ENCODE results near the gene ARHGAP15.
A peak's percentile ranks its signal among the peaks of the same experiment; 100 is the strongest.

The ARHGAP15 gene

DNA sequence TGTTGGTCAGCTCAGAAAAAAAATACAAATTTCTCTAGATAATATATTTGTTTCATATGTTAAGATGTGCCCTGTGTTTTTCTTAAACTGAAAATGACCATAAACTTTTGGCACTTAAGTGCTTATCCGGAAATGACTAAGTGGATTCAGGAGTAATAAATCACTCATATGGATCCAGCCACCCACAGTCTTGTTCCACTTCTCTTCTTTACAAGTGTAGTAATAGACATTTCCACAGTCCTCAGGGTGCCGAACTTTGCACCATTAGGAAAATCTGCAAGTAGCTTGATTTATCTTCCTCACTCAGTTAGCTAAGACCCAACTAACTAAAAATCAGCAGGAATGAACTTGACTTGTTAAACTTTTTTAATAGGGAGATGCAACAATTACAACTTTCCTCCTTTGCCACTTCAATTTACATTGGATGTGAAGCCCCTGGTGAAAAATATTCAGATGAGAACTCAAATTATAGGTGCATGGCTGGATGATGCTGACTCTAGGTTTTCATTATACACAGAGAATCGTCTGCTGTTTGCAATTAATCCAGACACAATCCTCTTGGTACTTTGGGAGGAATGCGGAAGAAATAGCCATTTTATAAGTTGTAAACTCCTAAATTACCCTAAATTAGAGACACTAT is 322.5 kb downstream of the ARHGAP15 start:
- TF ChIP-seq TEAD4 (IDR thresholded peaks at IDR 0.05) = peak; percentile 20; the same call in 1 of the 2 replicates
- TF ChIP-seq CREB1 (IDR thresholded peaks at IDR 0.05; ENCODE audit: low read depth) = no peak
- TF ChIP-seq TCF12 (IDR thresholded peaks at IDR 0.05; ENCODE audit: low read depth) = 0 out of 2 replicates have a peak, but pooled peaks have one; percentile 58
- TF ChIP-seq, protein P1, sequence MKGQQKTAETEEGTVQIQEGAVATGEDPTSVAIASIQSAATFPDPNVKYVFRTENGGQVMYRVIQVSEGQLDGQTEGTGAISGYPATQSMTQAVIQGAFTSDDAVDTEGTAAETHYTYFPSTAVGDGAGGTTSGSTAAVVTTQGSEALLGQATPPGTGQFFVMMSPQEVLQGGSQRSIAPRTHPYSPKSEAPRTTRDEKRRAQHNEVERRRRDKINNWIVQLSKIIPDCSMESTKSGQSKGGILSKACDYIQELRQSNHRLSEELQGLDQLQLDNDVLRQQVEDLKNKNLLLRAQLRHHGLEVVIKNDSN (IDR thresholded peaks at IDR 0.05) = no peak
- TF ChIP-seq EGR1 (IDR thresholded peaks at IDR 0.05) = no peak
- peak; percentile 58; the same call in 1 of the 2 replicates for TF ChIP-seq EP300 (IDR thresholded peaks at IDR 0.05; ENCODE audit: borderline replicate concordance)
- TF ChIP-seq NFIC (IDR thresholded peaks at IDR 0.05) = peak; percentile 61

DNA sequence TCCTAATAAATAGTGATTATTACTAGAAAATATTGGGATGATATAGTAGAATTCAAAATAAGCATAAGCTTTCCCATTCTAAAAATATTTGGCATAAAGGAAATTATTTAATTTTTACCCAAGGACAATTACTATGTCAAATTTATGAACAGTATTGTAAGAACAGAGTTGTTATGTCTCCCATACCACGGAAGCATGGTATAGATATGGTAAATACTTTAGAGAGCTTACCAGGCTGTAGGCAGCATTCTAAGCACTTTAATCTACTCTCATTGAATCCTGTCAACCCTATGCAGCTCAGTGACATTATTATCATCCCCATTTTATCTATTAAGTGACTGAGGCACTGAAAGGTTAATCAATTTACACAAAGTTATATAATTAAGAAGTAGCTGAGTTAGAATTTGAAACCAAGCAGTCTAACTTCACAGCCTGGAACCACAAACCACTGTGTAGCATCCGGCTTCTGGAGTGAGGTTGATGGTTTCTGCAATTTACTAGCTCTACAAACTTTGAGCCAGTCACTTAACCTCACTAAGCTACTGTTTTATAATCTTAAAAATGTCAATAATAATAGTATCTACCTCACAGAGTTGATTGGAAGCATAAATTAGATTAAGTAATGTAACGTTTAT is 323.7 kb downstream of the ARHGAP15 start:
- TF ChIP-seq EP300 (IDR thresholded peaks at IDR 0.05; ENCODE audit: borderline replicate concordance) = no peak
- no peak for TF ChIP-seq RAD21 (IDR thresholded peaks at IDR 0.05; ENCODE audit: low read depth)
- no peak for TF ChIP-seq YY1 (IDR thresholded peaks at IDR 0.05; ENCODE audit: low read depth)
- no peak for TF ChIP-seq TAF1 (IDR thresholded peaks at IDR 0.05; ENCODE audit: low read depth)

GRCh38 chr2:143453981-143454511 is 324.8 kb downstream of the ARHGAP15 start:
- TF ChIP-seq CEBPB (IDR thresholded peaks at IDR 0.05) (no peak), MAX (IDR thresholded peaks at IDR 0.05) (no peak), TEAD4 (IDR thresholded peaks at IDR 0.05) (no peak)

DNA sequence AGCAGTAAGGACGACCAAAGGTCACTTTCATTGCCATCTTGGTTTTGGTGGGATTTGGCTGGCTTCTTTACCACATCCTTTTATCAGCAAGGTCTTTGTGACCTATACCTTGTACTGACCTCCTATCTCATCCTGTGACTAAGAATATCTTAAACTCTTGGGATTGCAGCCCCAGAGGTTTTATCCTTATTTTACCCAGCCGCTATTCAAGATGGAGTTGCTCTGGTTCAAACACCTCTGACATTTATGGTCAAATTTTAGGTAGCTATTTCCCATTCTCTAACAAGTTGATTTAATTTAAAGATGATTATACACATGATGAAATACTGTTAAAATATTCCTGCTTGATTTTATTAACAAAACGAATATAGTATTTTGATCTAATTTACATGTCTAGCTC is 326.1 kb downstream of the ARHGAP15 start:
- no peak for TF ChIP-seq MAX (IDR thresholded peaks at IDR 0.05)
- no peak for TF ChIP-seq YY1 (IDR thresholded peaks at IDR 0.05; ENCODE audit: low read depth)
- no peak for TF ChIP-seq NFIC (IDR thresholded peaks at IDR 0.05)
- no peak for TF ChIP-seq TEAD4 (IDR thresholded peaks at IDR 0.05)
- TF ChIP-seq RAD21 (IDR thresholded peaks at IDR 0.05; ENCODE audit: low read depth) = no peak
- TF ChIP-seq, protein P2, sequence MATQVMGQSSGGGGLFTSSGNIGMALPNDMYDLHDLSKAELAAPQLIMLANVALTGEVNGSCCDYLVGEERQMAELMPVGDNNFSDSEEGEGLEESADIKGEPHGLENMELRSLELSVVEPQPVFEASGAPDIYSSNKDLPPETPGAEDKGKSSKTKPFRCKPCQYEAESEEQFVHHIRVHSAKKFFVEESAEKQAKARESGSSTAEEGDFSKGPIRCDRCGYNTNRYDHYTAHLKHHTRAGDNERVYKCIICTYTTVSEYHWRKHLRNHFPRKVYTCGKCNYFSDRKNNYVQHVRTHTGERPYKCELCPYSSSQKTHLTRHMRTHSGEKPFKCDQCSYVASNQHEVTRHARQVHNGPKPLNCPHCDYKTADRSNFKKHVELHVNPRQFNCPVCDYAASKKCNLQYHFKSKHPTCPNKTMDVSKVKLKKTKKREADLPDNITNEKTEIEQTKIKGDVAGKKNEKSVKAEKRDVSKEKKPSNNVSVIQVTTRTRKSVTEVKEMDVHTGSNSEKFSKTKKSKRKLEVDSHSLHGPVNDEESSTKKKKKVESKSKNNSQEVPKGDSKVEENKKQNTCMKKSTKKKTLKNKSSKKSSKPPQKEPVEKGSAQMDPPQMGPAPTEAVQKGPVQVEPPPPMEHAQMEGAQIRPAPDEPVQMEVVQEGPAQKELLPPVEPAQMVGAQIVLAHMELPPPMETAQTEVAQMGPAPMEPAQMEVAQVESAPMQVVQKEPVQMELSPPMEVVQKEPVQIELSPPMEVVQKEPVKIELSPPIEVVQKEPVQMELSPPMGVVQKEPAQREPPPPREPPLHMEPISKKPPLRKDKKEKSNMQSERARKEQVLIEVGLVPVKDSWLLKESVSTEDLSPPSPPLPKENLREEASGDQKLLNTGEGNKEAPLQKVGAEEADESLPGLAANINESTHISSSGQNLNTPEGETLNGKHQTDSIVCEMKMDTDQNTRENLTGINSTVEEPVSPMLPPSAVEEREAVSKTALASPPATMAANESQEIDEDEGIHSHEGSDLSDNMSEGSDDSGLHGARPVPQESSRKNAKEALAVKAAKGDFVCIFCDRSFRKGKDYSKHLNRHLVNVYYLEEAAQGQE (IDR thresholded peaks at IDR 0.05; ENCODE audit: low read depth) = no peak
- TF ChIP-seq TCF12 (IDR thresholded peaks at IDR 0.05; ENCODE audit: low read depth) = no peak
- TF ChIP-seq EP300 (IDR thresholded peaks at IDR 0.05; ENCODE audit: borderline replicate concordance) = no peak
- TF ChIP-seq CREB1 (IDR thresholded peaks at IDR 0.05; ENCODE audit: low read depth) = no peak
- TF ChIP-seq ZBTB7A (IDR thresholded peaks at IDR 0.05; ENCODE audit: low read depth) = no peak
- no peak for TF ChIP-seq TAF1 (IDR thresholded peaks at IDR 0.05; ENCODE audit: low read depth)
- TF ChIP-seq, protein P1 (IDR thresholded peaks at IDR 0.05) = no peak

DNA sequence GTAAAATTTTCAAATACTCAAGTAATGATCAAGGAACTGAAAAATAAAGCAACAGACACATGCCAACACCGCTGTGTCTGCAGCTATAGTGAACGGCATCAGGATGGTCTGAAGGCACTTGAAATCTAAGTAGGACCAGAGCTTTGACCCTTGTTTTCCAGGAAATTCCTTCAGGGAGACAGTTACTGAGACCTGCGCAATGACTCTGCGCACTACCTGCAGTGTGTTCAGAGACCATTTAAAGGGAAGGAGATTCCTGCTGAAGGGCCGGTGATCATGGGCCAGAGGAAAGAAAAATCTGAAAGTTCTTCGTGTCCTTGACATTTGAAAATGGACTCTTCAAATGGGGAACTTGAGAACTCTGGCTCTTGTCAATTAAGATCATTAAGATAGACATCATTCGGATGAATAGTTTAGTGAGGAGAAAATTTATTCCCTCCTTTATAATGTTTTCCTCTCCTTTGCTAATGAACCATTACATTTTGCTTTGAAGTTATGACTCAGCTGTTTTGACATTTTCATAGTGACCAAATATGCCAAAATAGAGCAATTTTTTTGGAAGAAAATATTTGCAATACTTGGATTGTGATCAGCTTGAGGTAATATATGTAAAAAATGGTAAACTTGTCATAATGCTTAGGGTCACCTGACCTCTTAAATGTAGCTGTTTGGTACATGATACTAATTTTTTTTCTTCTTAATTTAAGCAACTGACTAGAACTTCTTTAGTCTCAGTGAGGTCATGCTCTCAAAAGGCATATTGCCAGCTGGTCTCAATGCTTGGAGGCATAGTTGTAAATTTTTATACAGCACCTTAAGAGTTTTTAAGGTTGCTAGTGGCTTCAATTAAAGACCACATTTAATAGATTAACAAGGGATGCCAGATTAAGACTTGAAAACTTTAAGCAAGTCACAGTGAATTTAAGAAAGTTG is 329.3 kb downstream of the ARHGAP15 start:
- TF ChIP-seq YY1 (IDR thresholded peaks at IDR 0.05; ENCODE audit: low read depth) (no peak), ZBTB7A (IDR thresholded peaks at IDR 0.05; ENCODE audit: low read depth) (no peak), TAF1 (IDR thresholded peaks at IDR 0.05; ENCODE audit: low read depth) (no peak), MAX (IDR thresholded peaks at IDR 0.05) (no peak), TEAD4 (IDR thresholded peaks at IDR 0.05) (no peak), EGR1 (IDR thresholded peaks at IDR 0.05) (no peak), TCF12 (IDR thresholded peaks at IDR 0.05; ENCODE audit: low read depth) (no peak), CEBPB (IDR thresholded peaks at IDR 0.05) (no peak), FOXM1 (IDR thresholded peaks at IDR 0.05; ENCODE audit: borderline replicate concordance, low read depth) (no peak), EP300 (IDR thresholded peaks at IDR 0.05; ENCODE audit: borderline replicate concordance) (no peak), CREB1 (IDR thresholded peaks at IDR 0.05; ENCODE audit: low read depth) (no peak), RAD21 (IDR thresholded peaks at IDR 0.05; ENCODE audit: low read depth) (no peak), NFIC (IDR thresholded peaks at IDR 0.05) (no peak)
- TF ChIP-seq, protein P2 (IDR thresholded peaks at IDR 0.05; ENCODE audit: low read depth) = no peak
- TF ChIP-seq, protein P1 (IDR thresholded peaks at IDR 0.05) = no peak

All from Ishikawa (cell line).